Measurements from ENCODE around the gene ADGRA1. TPM values are rescaled to one million over a fixed set of nuclear protein-coding genes. Genes with fewer than 3 reads are reported as not detected.
"Not testable (repeated sequence)": the region's sequence is repeated elsewhere in the genome, so short reads cannot be mapped to it uniquely, and the experiment has no call there.

Gene ADGRA1
- total RNA-seq, 2 donors from 2014 or later, result not detected

DNA sequence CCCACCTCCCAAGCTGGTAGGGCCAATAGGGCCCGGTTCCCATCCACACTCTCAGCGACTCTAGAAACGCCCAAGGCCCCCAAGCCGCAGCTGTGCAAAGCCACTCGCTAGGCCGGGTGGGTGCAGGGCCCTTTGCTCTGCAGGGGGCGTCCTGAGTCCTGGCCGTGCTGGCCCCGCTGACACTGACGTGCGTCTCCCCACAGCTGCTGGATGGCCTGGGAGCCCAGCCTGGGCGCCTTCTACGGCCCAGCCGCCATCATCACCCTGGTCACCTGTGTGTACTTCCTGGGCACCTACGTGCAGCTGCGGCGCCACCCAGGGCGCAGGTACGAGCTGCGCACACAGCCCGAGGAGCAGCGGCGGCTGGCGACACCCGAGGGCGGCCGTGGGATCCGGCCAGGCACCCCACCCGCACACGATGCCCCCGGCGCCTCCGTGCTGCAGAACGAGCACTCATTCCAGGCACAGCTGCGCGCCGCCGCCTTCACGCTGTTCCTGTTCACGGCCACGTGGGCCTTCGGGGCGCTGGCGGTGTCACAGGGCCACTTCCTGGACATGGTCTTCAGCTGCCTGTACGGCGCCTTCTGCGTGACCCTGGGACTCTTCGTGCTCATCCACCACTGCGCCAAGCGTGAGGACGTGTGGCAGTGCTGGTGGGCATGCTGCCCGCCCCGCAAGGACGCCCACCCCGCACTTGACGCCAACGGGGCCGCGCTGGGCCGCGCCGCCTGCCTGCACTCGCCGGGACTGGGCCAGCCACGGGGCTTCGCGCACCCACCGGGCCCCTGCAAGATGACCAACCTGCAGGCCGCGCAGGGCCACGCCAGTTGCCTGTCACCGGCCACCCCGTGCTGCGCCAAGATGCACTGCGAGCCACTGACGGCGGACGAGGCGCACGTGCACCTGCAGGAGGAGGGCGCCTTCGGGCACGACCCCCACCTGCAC lies 40.7 kb downstream of the ADGRA1 start:
- no peaks in the 10 kb centered on the region for H3K36me3 Mint-ChIP-seq (ENCODE audit: insufficient read depth in 2 of 2)
- H3K27ac Mint-ChIP-seq, result no peak overlapping the region
- H3K9me3 Mint-ChIP-seq, result no peaks in the 10 kb centered on the region
- DNase-seq, result no peak
- H3K4me3 Mint-ChIP-seq, result no peak overlapping the region
- no peak for ATAC-seq (replicated peaks in 1 of 2)
- peaks cover 7% of the 10 kb centered on the region for H3K4me1 Mint-ChIP-seq (ENCODE audit: low read depth)
- peaks cover 17% of the 10 kb centered on the region for H3K27me3 Mint-ChIP-seq (ENCODE audit: low read depth)

DNA sequence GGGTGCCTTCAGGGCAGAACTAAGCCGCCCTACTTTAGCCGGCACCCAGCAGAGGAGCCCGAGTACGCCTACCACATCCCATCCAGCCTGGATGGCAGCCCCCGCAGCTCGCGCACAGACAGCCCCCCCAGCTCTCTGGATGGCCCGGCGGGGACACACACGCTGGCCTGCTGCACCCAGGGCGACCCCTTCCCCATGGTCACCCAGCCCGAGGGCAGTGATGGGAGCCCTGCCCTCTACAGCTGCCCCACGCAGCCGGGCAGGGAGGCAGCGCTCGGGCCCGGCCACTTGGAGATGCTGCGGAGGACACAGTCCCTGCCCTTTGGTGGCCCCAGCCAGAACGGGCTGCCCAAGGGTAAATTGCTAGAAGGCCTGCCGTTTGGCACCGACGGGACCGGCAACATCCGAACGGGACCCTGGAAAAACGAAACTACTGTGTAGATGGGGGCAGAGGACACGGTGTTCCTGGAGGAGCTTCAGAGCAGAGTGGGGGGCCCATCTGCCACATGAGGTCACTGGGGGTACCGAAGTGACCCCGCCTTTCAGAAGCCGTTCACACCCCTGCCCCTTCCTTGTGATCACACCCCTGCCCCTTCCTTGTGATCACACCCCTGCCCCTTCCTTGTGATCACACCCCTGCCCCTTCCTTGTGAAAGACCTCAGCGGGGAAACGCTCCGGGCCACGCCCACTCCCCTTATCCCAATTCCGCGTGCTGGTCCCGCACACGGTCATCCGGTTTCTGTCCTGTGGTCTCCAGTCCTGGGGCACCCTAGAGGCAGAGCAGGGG lies 41.5 kb downstream of the ADGRA1 start:
- Mint-ChIP-seq H3K4me1 (ENCODE audit: low read depth) (peaks cover 7% of the 10 kb centered on the region), H3K27ac (no peak overlapping the region), H3K27me3 (ENCODE audit: low read depth) (peaks cover 16% of the 10 kb centered on the region), H3K9me3 (no peaks in the 10 kb centered on the region), H3K36me3 (ENCODE audit: insufficient read depth in 2 of 2) (no peaks in the 10 kb centered on the region), H3K4me3 (no peak overlapping the region)
- ATAC-seq (replicated peaks in 1 of 2) (no peak), DNase-seq (no peak)

DNA sequence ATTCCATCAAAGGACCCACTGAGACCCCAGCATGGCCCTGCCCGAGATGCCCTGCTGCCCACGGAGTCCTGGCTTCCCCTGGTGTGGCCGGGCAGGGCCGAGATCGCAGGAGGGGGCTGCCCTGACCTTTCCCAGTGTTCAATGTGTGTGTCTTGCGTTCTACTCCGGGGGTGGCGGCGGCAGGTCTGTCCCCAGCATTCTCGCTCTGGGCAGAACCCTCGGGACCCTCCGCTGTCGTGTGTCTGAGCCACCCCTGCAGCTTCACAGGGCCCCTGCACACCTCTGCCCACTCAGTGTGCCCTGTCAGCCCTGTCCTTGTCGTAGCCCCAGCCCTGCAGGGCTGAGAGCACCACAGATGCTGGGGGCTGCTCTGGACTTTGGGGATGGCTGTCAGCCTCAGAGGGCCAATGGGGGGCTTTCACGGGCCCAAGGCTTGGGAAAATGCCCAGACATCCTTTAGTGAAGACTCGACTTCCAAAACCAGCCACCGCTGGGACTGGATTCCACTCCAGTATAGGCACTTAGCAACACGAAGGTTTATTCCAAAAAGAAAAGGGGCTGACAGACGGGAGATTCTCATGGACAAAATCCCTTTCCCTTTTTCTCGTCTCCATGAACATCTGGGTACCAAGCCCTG lies 42.3 kb downstream of the ADGRA1 start:
- no peak overlapping the region for H3K27ac Mint-ChIP-seq
- H3K4me3 Mint-ChIP-seq, result no peak overlapping the region
- peaks cover 13% of the 10 kb centered on the region for H3K27me3 Mint-ChIP-seq (ENCODE audit: low read depth)
- H3K9me3 Mint-ChIP-seq, result no peaks in the 10 kb centered on the region
- peaks cover 5% of the 10 kb centered on the region for H3K4me1 Mint-ChIP-seq (ENCODE audit: low read depth)
- DNase-seq (no peak), ATAC-seq (replicated peaks in 1 of 2) (no peak)
- H3K36me3 Mint-ChIP-seq (ENCODE audit: insufficient read depth in 2 of 2), result no peaks in the 10 kb centered on the region

DNA sequence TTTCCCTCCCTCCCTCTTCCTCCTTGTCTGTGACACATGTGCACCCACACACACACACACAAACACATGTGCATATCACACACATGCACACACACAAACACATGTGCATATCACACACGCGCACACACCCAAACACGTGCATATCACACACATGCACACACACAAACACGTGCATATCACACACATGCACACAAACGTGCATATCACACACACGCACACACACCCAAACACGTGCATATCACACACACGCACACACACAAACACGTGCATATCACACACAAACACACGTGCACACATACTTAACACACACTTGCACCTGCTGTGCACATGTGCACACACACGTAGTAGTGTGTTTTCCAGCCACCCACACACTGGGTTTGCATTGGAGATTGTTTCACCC lies 42.9 kb downstream of the ADGRA1 start:
- ATAC-seq (replicated peaks in 1 of 2) (no peak), DNase-seq (no peak)
- no peaks in the 10 kb centered on the region for H3K9me3 Mint-ChIP-seq
- H3K4me3 Mint-ChIP-seq, result no peak overlapping the region
- H3K27me3 Mint-ChIP-seq (ENCODE audit: low read depth), result peaks cover 6% of the 10 kb centered on the region
- no peaks in the 10 kb centered on the region for H3K36me3 Mint-ChIP-seq (ENCODE audit: insufficient read depth in 2 of 2)
- no peaks in the 10 kb centered on the region for H3K4me1 Mint-ChIP-seq (ENCODE audit: low read depth)
- H3K27ac Mint-ChIP-seq, result no peak overlapping the region

DNA sequence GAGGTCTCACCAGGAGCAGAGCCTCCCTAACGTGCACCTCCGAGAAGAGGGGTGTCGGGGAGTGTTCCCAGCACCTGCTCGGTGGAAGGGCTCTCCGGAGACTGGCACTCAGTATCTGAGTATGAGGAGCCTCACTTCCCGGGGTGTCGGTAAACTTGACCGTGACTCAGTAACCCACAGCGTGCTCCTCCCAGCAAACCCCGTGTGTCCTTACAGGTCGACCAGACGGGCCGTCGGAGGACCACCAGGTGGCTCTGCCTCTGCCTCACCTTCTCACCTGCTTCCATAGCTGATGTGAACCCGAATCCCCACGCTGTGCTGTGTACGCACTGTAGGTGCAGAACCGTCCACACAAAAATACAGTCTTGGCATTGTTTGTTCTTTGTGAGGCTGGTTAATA lies 43.3 kb downstream of the ADGRA1 start:
- DNase-seq (no peak), ATAC-seq (replicated peaks in 1 of 2) (no peak)
- H3K27ac Mint-ChIP-seq, result no peak overlapping the region
- H3K4me1 Mint-ChIP-seq (ENCODE audit: low read depth), result no peaks in the 10 kb centered on the region
- no peak overlapping the region for H3K4me3 Mint-ChIP-seq
- H3K27me3 Mint-ChIP-seq (ENCODE audit: low read depth), result peaks cover 2% of the 10 kb centered on the region
- H3K36me3 Mint-ChIP-seq (ENCODE audit: insufficient read depth in 2 of 2), result no peaks in the 10 kb centered on the region
- H3K9me3 Mint-ChIP-seq, result no peaks in the 10 kb centered on the region

DNA sequence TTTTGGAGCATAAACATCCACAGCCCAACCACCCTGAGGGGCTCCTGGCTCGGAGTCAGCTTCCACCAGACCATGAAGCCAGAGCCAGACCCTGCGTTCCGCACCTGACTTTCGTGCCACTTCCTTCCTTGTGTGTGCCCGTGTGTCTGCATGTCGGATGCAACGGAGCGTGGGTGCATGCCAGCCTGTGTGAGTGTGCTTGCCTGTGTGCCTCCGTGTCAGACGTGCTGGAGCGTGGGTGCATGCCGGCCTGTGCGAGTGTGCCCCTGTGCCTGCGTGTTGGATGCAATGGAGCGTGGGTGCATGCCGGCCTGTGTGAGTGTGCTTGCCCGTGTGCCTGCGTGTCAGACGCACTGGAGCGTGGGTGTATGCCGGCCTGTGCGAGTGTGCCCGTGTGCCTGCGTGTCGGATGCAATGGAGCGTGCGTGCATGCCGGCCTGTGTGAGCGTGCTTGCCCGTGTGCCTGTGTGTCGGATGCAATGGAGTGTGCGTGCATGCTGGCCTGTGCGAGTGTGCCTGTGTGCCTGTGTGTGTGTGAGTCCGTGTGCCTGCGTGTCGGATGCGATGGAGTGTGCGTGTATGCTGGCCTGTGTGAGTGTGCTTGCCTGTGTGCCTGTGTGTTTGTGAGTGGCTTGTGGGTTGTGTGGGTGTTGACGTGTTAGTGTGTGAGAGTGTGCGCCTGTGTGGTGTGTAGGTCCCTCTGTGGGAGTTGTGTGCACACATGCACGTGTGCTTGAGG lies 44.2 kb downstream of the ADGRA1 start:
- H3K4me3 Mint-ChIP-seq, result no peak overlapping the region
- no peaks in the 10 kb centered on the region for H3K4me1 Mint-ChIP-seq (ENCODE audit: low read depth)
- H3K27ac Mint-ChIP-seq, result no peak overlapping the region
- H3K27me3 Mint-ChIP-seq (ENCODE audit: low read depth), result no peaks in the 10 kb centered on the region
- DNase-seq (no peak), ATAC-seq (replicated peaks in 1 of 2) (no peak)
- no peaks in the 10 kb centered on the region for H3K9me3 Mint-ChIP-seq
- no peaks in the 10 kb centered on the region for H3K36me3 Mint-ChIP-seq (ENCODE audit: insufficient read depth in 2 of 2)

DNA sequence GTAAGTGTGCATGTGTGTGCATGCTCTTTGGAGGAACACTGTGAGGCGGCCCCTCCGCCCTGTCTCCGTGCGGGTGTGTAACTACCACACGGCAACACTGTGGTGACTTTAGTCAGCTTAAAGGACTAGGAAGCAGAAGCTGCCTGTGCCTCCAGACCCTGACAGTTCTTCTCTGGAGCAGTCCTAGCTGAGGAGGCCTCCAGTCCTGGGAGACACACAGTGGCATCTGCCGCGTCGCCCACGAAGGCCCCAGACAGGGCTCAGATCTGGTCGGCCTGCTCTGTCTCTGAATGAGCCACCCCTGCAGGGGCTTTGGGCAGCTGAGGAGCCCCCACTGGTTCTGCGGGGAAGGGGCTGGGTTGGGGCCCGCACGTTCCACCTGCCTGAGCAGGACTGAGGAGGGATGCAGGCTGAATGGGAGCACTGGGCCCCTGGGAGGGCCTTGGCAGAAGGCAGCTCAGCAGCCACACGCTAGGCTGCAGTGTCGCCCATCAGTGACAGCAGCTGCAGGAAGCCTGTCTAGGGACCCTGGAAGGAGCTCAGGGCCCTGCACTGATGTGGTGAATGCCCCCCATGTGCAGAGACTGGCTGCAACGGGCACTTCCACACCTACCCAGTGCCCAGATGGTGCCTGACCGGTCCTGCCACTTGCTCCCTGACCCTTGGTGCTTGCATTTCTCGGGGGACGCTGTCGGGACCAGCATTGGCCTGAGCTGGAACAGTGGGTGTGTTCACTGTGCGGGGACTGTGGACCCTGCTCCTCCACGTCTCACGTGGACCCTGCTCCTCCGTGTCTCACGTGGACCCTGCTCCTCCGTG lies 45.0 kb downstream of the ADGRA1 start:
- Mint-ChIP-seq H3K9me3 (no peaks in the 10 kb centered on the region), H3K27ac (no peak overlapping the region), H3K4me3 (no peak overlapping the region), H3K4me1 (ENCODE audit: low read depth) (no peaks in the 10 kb centered on the region), H3K36me3 (ENCODE audit: insufficient read depth in 2 of 2) (no peaks in the 10 kb centered on the region), H3K27me3 (ENCODE audit: low read depth) (no peaks in the 10 kb centered on the region)
- ATAC-seq (replicated peaks in 1 of 2), result no peak
- DNase-seq, result no peak

DNA sequence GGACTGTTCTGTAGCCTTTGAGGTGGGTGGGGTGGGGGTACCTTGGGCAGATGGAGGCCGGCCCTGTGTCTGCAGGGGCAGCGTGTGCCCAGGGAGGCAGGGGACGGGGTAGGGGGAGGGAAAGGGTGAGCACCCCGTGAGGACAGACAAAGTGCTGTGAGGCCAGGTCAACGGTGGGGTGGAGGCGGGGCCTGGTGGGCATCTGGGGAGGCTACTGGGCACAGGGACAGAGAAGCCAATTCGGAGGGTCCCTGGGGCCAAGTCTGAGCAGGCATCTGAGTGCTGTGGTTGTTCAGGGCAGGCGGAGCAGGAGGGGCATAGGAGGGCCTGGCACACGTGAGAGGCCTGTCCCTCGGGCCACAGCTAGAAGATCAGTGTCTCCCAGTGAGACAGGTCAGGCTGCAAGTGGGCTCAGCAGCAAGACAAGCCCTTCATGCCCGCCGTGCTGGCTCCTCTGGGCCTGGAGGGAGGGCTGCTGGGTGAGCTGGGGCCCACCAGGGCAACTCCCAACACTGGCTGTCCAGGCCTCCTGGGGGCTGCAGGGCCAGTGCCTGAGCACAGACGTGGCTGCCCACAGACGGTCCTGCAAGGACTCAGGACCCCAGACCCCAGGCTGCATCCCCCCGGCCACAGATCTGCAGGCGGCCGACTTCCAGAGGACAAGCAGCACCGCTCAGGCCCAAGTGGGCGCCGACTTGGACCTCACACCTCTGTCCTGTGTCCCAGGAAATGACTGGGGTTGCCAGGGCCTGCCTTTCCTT lies 45.9 kb downstream of the ADGRA1 start:
- peak in 1 of 2 donors; percentile 11 for ATAC-seq (replicated peaks in 1 of 2)
- Mint-ChIP-seq H3K36me3 (ENCODE audit: insufficient read depth in 2 of 2) (no peaks in the 10 kb centered on the region), H3K27ac (no peak overlapping the region), H3K9me3 (no peaks in the 10 kb centered on the region), H3K27me3 (ENCODE audit: low read depth) (no peaks in the 10 kb centered on the region), H3K4me1 (ENCODE audit: low read depth) (no peaks in the 10 kb centered on the region), H3K4me3 (no peak overlapping the region)
- DNase-seq, result no peak

DNA sequence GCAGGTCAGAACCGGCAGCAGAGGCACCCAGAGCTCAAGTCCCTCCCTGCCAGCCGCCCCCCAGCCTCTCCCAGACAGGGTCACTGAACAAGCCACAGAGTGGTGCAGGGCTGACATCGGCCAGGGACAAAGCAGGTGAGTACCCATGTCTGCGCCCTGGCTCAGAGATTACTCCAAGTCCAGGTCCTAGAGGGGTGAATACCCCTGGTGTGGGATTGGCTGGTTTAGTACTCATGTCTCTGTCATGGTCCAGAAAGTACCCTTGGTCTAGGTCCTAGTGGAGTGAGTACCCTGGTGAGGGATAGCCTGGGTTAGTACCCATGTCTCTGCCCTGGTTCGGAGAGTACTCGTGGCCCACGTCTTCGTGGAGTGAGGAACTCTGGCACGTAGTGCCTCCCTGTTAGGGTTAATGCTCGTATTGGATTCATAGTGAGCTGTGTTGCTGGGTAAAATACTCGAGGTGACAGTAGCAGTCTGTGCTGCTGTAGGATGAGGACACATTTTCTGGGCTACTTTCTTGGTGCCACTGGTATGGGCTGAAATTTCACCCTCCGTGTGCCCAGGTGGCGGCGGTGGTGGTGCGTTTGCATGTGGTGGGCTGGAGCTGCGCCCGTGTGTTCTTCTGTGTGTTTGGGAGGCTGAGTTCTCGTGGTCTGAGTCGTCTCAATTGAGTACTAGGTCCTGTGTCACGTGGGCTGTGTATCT lies 46.8 kb downstream of the ADGRA1 start:
- Mint-ChIP-seq H3K4me3 (no peak overlapping the region), H3K27me3 (ENCODE audit: low read depth) (no peaks in the 10 kb centered on the region), H3K36me3 (ENCODE audit: insufficient read depth in 2 of 2) (no peaks in the 10 kb centered on the region), H3K9me3 (no peaks in the 10 kb centered on the region), H3K27ac (no peak overlapping the region), H3K4me1 (ENCODE audit: low read depth) (no peaks in the 10 kb centered on the region)
- ATAC-seq (replicated peaks in 1 of 2) (no peak), DNase-seq (no peak)

DNA sequence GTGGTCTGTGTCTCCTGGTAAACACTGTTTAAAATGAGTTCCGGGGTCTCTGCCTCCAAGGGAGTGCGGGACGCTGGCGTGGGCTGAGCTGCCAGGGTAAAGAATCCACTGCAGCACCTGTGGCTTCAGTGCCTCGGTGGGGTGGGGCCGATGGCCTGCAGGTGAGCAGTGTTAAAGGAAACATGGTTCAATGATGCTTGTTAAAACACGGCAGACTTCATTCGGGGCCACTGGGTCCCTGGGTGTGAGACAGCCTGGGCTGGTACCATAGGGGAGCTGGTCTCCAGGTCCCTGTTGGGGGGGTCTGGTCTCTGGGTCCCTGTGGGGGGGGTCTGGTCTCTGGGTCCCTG lies 47.4 kb downstream of the ADGRA1 start:
- Mint-ChIP-seq H3K4me3 (no peak overlapping the region), H3K9me3 (no peaks in the 10 kb centered on the region), H3K4me1 (ENCODE audit: low read depth) (no peaks in the 10 kb centered on the region), H3K27me3 (ENCODE audit: low read depth) (no peaks in the 10 kb centered on the region), H3K27ac (no peak overlapping the region), H3K36me3 (ENCODE audit: insufficient read depth in 2 of 2) (no peaks in the 10 kb centered on the region)
- no peak for DNase-seq
- ATAC-seq (replicated peaks in 1 of 2), result no peak

DNA sequence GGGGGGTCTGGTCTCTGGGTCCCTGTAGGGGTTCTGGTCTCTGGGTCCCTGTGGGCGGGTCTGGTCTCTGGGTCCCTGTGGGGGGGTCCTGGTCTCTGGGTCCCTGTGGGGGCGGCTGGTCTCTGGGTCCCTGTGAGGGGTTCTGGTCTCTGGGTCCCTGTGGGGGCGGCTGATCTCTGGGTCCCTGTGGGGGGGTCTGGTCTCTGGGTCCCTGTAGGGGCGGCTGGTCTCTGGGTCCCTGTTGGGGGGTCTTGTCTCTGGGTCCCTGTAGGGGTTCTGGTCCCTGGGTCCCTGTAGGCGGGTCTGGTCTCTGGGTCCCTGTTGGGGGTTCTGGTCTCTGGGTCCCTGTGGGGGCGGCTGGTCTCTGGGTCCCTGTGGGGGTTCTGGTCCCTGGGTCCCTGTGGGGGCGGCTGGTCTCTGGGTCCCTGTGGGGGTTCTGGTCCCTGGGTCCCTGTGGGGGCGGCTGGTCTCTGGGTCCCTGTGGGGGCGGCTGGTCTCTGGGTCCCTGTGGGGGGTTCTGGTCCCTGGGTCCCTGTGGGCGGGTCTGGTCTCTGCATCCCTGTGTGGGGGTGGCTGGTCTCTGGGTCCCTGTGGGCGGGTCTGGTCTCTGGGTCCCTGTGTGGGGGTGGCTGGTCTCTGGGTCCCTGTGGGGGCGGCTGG lies 49.9 kb downstream of the ADGRA1 start:
- not testable (repeated sequence) for ATAC-seq (replicated peaks in 1 of 2); DNase-seq; H3K9me3 Mint-ChIP-seq; H3K36me3 Mint-ChIP-seq (ENCODE audit: insufficient read depth in 2 of 2); H3K27me3 Mint-ChIP-seq (ENCODE audit: low read depth); H3K27ac Mint-ChIP-seq; H3K4me1 Mint-ChIP-seq (ENCODE audit: low read depth); H3K4me3 Mint-ChIP-seq

Data from activated T-cell treated with anti-CD3 and anti-CD28 coated beads, Interleukin-2, amount 50 U/mL, for 72 hours (primary cell).